Measurements from ENCODE around the gene RGS12.

GRCh38 chr4:3290476-3290875 is 2.3 kb upstream of the RGS12 start:
- TF ChIP-seq, protein P1, sequence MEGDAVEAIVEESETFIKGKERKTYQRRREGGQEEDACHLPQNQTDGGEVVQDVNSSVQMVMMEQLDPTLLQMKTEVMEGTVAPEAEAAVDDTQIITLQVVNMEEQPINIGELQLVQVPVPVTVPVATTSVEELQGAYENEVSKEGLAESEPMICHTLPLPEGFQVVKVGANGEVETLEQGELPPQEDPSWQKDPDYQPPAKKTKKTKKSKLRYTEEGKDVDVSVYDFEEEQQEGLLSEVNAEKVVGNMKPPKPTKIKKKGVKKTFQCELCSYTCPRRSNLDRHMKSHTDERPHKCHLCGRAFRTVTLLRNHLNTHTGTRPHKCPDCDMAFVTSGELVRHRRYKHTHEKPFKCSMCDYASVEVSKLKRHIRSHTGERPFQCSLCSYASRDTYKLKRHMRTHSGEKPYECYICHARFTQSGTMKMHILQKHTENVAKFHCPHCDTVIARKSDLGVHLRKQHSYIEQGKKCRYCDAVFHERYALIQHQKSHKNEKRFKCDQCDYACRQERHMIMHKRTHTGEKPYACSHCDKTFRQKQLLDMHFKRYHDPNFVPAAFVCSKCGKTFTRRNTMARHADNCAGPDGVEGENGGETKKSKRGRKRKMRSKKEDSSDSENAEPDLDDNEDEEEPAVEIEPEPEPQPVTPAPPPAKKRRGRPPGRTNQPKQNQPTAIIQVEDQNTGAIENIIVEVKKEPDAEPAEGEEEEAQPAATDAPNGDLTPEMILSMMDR (IDR thresholded peaks at IDR 0.05) = no peak
- no peak for TF ChIP-seq POLR2A (IDR thresholded peaks at IDR 0.05)
